Measurements from ENCODE around the gene KRTAP9-1. TPM values are rescaled to one million over a fixed set of nuclear protein-coding genes. Genes with fewer than 3 reads are reported as not detected.
"Not testable (repeated sequence)": the region's sequence is repeated elsewhere in the genome, so short reads cannot be mapped to it uniquely, and the experiment has no call there.

The KRTAP9-1 gene
- polyA plus RNA-seq, 3 donors = not detected

DNA sequence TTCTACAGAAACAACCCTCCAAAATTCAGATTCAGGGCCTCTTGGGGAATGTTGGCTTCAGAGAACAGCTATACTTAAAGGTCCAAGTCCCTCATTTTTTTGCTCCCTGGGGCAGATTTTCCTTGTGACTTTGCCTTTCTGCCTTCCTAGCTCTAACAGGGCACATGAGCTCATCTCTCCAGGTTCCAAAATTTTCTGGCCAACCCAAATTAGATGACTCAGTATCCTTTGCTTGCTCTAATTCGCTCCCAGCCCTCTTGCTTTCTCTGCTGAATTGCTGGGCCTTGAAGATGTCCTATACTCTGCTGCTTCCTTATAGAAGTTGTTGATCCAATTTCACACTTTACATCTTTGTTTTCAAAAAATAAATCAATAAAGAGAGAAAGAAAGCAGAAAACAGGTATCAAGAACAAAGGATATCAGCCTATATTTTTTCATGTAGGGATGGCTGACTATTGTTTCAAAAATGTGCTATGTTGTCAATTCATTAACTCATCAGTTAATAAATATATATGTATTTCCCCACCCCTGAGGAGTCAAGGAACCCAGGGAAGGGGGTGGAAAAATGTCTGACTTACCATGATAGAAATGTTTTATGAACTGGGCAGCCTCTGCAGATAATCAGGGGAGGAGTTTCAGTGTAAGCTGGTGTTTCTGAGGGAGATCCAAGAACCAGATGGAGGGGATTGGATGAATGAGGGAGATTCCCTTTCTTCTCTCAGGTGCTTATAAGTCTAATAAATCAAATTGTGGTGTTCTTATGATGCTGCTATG, 10.7 kb upstream of the KRTAP9-1 start:
- no peak for DNase-seq

DNA sequence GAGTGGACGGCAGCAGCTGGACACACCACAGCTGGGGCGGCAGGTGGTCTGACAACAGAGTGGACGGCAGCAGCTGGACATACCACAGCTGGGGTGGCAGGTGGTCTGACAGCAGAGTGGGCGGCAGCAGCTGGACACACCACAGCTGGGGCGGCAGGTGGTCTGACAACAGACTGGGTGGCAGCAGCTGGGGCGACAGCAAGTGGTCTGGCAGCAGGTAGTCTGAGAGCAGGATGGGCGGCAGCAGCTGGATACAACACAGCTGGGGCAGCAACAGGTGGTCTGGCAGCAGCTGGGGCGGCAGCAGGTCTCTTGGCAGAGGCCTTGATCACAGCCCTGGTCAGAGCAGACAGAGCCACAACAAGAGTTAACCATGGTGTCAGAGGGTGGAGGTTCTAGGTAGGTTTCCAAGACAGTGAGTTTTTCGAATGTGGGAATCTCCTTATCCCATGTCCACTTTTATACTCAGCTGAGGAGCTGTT, 5.2 kb upstream of the KRTAP9-1 start, which contains the start of gene KRTAP4-1:
Gene KRTAP4-1 (minus strand): TSS at position 432 of the 482 bp plus-strand sequence. CDS start 57 bp downstream, at position 375.
- no peak for DNase-seq

DNA sequence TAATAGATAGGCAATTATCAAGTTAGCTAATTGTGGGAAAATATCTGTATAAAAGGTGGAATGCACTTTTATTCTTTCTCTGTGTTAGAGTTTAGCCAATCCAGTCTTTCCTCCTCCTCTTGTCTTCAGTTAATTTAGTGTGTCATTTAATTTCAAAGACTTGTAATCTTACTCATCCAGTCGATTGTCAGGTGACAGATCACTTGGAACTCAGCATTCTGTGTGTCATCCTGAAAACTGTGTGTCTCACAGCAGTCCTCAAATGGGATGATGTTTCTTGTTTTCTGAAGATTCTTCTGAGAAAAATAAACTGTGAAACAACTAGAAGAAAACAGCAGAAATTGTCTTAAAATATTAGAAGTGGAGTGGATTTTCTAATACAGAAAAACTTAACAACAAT, 4.7 kb upstream of the KRTAP9-1 start:
- DNase-seq = no peak

DNA sequence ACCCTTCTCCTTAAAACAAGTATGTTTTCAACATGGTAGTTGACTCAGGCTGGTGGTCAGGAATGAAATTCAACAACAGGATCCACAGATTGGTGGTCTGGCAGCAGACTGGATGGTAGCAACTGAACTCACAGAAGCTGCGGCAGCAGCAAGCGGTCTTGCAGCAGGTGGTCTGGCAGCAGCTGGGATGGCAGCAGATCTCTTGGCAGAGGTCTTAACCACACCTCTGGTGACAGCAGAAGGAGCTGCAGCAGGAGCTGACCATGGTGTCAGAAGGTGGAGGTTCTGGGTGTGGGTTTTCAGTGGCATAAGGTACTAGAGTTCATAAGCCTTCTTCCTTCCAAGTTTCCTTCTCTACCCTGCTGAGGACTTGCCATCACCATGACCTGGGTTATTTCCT, 2.8 kb upstream of the KRTAP9-1 start:
- DNase-seq = no peak

DNA sequence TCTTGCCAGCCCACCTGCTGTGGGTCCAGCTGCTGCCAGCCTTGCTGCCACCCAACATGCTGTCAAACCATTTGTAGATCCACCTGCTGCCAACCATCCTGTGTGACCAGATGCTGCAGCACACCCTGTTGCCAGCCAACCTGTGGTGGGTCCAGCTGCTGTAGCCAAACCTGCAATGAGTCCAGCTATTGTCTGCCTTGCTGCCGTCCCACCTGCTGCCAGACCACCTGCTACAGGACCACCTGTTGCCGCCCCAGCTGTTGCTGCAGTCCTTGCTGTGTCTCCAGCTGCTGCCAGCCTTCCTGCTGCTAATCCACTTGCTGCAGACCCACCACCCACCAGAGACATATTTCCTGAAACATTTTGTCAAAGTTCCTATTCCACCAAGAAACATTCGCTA, 641 bp downstream of the KRTAP9-1 start:
- no peak for DNase-seq

DNA sequence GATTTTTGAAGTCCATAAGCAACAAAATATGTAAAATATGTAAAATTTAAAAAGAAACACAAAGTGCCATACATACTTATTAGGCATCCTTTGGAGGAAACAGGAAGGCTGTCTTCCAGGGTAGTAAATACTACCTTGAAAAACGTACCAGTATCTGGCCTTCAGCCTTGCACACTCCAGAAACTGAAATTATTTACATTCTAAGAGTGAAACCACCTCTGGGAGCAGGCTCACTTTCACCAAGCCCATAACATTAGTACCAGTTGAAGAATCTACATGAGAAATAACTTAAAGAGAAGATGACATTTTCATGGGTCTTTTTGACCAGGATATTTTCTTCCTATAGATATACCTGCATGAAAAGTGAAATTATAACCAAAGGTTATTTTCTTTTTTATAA, 6.4 kb downstream of the KRTAP9-1 start:
- no peak for DNase-seq

DNA sequence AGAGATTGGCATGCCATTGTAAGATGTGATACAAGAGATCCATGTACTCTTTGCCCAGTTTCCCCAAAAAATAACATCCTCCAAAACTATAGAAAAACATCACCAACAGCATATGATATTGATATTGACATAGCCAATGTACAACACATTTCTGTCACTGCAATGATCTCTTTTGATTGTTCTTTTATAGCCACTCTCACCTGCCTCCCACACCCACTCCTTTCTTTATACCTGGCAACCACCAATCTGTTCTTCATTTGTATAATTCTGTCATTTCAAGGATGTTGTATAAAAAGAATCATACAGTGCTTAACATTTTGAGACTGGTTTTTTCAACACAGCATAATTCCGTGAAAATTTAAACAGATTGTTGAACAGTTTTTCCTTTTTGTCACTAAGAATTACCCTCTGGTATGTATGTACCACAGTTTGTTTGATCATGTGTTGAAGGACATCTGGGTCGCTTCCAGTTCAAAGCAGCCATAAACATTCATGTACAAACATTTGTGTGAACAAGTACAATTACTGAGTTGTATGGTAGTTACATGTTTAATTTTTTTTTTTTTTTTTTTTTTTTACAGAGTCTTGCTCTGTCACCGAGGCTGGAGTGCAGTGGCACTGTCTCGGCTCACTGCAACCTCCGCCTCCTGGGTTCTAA, 9.9 kb downstream of the KRTAP9-1 start:
- DNase-seq = no peak

DNA sequence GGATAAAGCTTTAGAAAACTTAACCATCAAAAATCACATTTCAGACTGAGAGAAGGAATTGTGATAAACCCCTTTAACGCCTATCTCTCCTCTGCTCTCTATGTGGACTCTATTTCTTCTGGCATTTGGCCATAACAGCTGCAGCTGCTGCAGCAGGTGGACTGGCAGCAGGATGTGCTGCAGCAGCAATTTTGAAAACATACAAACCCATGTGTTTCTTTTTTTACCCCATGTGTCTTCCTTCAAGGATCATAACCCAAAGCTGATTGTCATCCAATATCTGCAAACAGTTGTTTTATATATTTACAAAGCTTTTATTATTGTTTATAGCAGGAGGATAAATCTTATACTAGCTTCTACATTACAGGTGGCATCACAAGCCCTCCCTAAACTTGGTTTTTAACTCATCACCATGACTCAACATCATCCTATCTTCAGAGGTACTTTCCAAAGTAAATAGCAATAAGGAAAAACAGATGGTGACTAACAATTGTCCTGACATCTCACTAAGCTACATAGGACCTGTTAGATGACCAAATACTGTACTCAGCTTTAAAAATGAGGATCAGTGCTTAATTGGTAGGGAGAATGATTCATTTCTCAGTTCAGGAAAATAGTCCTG, 22.3 kb downstream of the KRTAP9-1 start:
- no peak for DNase-seq

DNA sequence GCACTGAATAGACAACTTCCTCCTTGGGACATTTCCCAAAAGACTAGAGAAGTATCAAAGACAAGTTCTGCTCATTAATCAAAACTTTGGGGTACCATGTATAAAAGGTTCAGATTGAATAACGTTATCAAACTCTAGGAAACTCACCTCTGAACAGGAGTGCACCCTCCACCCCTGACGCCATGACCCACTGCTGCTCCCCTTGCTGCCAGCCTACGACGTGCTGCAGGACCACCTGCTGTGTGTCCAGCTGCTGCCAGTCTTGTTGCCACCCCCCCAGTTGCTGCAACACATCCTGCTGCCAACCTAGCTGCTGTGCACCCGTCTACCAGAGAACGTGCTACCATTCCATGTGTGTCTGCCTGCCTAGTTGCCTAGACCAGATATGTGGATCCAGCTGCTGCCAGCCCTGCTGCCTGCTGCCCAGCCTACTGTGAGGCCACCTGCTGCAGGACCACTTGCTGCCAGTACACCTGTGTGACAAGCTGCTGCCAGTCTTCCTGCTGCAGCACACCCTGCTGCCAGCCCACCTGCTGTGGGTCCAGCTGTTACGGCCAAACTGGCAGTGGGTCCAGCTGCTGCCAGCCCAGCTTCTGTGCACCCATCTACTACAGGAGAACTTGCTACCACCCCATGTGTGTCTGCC, 23.0 kb downstream of the KRTAP9-1 start:
- no peak for DNase-seq

DNA sequence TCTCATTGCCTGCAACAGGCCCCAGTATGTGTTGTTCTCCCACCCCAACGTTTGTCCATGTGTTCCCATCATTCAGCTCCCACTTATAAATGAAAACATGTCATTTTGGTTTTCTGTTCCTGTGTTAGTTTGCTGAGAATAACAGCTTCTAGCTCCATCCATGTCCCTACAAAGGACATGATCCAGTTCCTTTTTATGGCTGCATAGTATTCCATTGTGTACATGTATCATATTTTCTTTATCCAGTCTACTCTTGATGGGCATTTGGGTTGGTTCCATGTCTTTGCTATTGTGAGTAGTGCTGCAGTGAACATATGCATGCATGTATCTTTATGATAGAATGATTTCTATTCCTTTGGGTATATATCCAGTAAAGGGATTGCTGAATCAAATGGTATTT, 26.0 kb downstream of the KRTAP9-1 start:
- DNase-seq = no peak

DNA sequence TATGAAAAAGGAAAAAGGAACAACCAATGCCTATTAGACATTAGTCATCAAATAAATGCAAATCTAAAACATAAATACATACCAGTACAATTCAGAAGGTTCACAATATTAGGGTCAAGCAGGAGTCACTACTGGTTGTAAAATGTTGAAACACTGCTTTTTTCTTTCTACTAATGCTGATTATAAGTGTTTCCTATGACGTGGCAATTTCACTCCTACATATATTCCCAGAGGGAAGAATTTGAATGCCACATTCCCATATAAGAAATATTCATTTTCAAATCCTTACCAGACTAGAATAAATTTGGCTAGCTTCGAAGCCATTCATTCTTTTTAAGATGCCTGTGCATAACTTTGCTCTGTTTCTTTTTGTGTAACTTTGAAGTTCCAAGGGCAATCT, 34.1 kb downstream of the KRTAP9-1 start:
- no peak for DNase-seq

DNA sequence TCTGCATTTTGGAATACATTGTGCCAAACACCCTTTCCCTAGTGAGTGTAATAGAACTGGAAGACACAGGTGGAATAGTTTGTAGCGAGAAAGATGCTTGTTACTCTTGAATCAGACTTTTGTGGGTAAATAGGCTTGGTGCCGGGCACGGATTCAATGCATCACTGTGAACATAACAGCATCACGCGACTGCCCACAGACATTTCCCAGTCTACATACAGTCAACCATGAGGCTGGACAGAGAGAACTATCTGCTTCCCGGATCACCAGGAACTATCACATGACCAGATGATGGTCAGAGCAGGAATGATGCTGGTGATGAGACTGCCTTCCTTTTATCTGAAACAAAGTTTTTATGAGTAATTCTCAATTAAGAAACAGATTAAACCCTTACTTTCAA, 36.4 kb downstream of the KRTAP9-1 start:
- no peak for DNase-seq

DNA sequence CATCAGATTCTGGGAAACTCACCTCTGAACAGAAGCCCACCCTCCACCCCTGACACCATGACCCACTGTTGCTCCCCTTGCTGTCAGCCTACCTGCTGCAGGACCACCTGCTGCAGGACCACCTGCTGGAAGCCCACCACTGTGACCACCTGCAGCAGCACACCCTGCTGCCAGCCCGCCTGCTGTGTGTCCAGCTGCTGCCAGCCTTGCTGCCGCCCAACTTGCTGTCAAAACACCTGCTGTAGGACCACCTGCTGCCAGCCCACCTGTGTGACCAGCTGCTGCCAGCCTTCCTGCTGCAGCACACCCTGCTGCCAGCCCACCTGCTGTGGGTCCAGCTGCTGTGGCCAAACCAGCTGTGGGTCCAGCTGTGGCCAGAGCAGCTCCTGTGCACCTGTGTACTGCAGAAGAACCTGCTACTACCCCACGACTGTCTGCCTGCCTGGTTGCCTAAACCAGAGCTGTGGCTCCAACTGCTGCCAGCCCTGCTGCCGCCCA, 37.0 kb downstream of the KRTAP9-1 start, which contains the start of gene KRTAP9-2:
Gene KRTAP9-2 (plus strand): TSS at position 51 of the 498 bp plus-strand sequence. CDS start 7 bp downstream, at position 58.
- DNase-seq = not testable (repeated sequence)

DNA sequence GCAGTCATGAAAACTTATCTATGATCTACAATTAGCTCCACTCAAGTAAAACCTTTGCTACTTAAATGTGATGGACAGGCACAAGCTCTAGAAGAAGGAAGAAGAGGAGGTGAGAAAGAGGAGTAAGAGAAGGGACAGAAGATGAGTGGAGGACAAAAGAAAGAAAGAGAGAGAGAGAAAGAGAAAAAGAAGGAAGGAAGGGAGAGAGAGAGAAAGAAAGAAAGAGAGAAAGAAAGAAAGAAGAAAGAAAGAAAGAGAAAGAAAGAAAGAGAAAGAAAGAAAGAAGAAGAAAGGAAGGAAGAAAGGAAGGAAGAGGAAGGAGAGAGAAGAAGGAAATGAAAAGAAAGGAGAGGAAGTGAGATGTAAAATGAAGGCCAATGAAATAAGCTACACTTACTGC, 40.4 kb downstream of the KRTAP9-1 start:
- DNase-seq = no peak

DNA sequence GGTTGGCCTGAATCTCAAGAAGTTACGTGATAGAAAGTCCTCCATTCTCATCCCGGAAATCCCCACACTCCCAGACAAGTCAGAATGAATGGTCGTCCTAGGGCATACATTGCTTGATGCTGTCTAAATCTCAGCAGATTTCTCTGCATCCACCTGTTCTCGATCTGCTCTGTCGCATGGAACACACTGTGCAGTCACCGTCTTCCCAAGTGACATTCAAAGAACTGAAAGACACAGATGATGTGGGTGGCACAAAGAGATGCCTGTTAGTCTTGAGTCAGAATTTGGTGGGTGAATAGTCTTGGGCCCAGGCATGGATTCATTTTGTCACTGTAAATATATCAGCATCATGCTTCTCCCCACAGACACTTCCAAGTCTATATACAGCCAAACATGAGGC, 42.0 kb downstream of the KRTAP9-1 start:
- DNase-seq = no peak

DNA sequence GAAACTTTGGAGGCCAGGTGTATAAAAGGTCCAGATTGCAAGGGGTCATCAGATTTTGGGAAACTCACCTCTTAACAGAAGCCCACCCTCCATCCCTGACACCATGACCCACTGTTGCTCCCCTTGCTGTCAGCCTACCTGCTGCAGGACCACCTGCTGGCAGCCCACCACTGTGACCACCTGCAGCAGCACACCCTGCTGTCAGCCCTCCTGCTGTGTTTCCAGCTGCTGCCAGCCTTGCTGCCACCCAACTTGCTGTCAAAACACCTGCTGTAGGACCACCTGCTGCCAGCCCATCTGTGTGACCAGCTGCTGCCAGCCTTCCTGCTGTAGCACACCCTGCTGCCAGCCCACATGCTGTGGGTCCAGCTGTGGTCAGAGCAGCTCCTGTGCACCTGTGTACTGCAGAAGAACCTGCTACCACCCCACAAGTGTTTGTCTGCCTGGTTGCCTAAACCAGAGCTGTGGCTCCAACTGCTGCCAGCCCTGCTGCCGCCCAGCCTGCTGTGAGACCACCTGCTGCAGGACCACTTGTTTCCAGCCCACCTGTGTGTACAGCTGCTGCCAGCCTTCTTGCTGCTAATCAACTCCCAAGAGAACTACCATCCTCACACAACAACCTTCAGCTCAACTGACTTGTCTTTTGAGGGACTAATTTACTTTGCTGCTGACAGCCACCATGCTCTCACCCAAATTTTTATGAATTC, 42.9 kb downstream of the KRTAP9-1 start, which contains the start of gene KRTAP9-3:
Gene KRTAP9-3 (plus strand): TSS at position 51 of the 707 bp plus-strand sequence. CDS start 53 bp downstream, at position 104.
- DNase-seq = not testable (repeated sequence)

DNA sequence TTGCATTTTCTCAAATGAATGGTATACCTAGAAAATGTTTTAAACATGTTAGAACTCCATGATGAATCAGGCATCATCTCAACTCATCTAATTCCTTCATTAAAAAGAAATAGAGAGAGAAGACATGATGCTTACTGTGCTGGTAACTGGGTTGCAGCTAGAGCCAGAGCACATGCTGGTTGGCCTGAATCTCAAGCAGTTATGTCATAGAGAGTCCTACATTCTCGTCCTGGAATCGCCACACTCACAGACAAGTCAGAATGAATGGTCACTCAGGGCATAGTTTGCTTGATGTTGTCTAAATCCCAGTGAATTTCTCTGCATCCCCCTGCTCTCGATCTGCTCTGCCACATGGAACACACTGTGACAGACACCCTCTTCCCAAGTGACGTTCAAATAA, 47.4 kb downstream of the KRTAP9-1 start:
- DNase-seq = not testable (repeated sequence)

DNA sequence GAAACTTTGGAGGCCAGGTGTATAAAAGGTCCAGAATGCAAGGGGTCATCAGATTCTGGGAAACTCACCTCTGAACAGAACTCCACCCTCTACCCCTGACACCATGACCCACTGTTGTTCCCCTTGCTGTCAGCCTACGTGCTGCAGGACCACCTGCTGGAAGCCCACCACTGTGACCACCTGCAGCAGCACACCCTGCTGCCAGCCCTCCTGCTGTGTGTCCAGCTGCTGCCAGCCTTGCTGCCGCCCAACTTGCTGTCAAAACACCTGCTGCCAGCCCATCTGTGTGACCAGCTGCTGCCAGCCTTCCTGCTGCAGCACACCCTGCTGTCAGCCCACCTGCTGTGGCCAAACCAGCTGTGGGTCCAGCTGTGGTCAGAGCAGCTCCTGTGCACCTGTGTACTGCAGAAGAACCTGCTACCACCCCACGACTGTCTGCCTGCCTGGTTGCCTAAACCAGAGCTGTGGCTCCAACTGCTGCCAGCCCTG, 48.3 kb downstream of the KRTAP9-1 start, which contains the start of gene KRTAP9-8:
Gene KRTAP9-8 (plus strand): TSS at position 51 of the 489 bp plus-strand sequence. CDS start 53 bp downstream, at position 104.
- DNase-seq = not testable (repeated sequence)
